ENCODE data around the gene IQSEC1. TPM values are rescaled to one million over a fixed set of nuclear protein-coding genes. Genes with fewer than 3 reads are reported as not detected.

IQSEC1 gene
- total and polyA plus RNA-seq, 2 experiments from 2014 or later = 8.0 to 51.9 TPM

DNA sequence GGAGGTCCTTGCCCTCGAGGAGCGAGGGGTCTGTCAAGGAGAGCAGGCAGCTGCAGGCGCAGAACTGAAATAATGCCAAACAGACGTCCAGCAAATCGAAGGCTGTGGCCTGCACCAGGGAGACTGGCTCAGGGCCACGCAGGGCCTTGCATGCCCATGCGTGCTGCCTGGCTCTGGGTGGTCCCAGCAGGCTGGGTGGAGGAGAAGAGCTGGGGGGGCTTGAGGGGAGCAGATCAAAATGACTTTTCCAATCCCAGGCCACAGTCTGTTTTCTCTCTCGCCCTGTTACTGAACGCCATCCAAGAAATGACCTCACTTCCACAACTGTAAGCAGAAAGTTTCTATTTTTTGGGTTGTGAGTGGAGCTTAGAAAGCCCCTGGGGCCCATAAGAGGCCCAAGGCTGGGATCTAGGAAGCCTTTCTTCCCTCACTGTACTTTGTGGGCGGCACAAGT is 134.9 kb downstream of the IQSEC1 start:
- DNase-seq (ENCODE audit: low spot score) (no peak), ATAC-seq (no peak)
- Histone ChIP-seq H3K27me3 (ENCODE audit: insufficient read depth) (no peaks in the 10 kb centered on the region), H4K20me1 (replicated peaks; ENCODE audit: insufficient read depth) (no peaks in the 10 kb centered on the region; the same call in none of the 2 replicates), H3K36me3 (ENCODE audit: insufficient read depth) (no peaks in the 10 kb centered on the region), H3K27ac (ENCODE audit: low read depth) (no peak overlapping the region), H3K4me2 (no peak overlapping the region), H3K9me2 (ENCODE audit: insufficient read depth) (no peaks in the 10 kb centered on the region), H3K4me3 (no peak overlapping the region), H2AFZ (no peak overlapping the region), H3F3A (replicated peaks; ENCODE audit: low read depth) (no peaks in the 10 kb centered on the region), H3K79me2 (replicated peaks; ENCODE audit: insufficient read depth) (0 out of 2 replicates have a peak, but pooled peaks cover 2% of the 10 kb centered on the region), H3K4me1 (ENCODE audit: insufficient read depth) (no peaks in the 10 kb centered on the region)
- Mint-ChIP-seq H3K4me1 (no peaks in the 10 kb centered on the region), H3K27me3 (ENCODE audit: insufficient read depth, low read depth, poor library complexity) (no peaks in the 10 kb centered on the region), H3K36me3 (ENCODE audit: low read depth) (peaks cover 3% of the 10 kb centered on the region; the same call in 1 of the 3 replicates), H3K9me3 (no peaks in the 10 kb centered on the region), H3K4me3 (no peak overlapping the region), H3K27ac (no peak overlapping the region)
- TF ChIP-seq NANOG (IDR thresholded peaks at IDR 0.05; ENCODE audit: borderline replicate concordance) (no peak), ZNF331 (CRISPR knock-in tag; IDR thresholded peaks at IDR 0.05; ENCODE audit: low read depth) (no peak), EZH2phosphoT487 (IDR thresholded peaks at IDR 0.05; ENCODE audit: unreplicated experiment) (no peak), JUNB (IDR thresholded peaks at IDR 0.05; ENCODE audit: unreplicated experiment) (no peak), POLR2AphosphoS5 (IDR thresholded peaks at IDR 0.05; ENCODE audit: low read depth) (no peak), CREB1 (CRISPR knock-in tag; IDR thresholded peaks at IDR 0.05; ENCODE audit: low read depth) (no peak), EZH2 (IDR thresholded peaks at IDR 0.05; ENCODE audit: low read depth, unreplicated experiment) (no peak), ZNF114 (CRISPR knock-in tag; IDR thresholded peaks at IDR 0.05) (no peak), STAT1 (IDR thresholded peaks at IDR 0.05; ENCODE audit: unreplicated experiment) (no peak)
- TF ChIP-seq, protein P1, sequence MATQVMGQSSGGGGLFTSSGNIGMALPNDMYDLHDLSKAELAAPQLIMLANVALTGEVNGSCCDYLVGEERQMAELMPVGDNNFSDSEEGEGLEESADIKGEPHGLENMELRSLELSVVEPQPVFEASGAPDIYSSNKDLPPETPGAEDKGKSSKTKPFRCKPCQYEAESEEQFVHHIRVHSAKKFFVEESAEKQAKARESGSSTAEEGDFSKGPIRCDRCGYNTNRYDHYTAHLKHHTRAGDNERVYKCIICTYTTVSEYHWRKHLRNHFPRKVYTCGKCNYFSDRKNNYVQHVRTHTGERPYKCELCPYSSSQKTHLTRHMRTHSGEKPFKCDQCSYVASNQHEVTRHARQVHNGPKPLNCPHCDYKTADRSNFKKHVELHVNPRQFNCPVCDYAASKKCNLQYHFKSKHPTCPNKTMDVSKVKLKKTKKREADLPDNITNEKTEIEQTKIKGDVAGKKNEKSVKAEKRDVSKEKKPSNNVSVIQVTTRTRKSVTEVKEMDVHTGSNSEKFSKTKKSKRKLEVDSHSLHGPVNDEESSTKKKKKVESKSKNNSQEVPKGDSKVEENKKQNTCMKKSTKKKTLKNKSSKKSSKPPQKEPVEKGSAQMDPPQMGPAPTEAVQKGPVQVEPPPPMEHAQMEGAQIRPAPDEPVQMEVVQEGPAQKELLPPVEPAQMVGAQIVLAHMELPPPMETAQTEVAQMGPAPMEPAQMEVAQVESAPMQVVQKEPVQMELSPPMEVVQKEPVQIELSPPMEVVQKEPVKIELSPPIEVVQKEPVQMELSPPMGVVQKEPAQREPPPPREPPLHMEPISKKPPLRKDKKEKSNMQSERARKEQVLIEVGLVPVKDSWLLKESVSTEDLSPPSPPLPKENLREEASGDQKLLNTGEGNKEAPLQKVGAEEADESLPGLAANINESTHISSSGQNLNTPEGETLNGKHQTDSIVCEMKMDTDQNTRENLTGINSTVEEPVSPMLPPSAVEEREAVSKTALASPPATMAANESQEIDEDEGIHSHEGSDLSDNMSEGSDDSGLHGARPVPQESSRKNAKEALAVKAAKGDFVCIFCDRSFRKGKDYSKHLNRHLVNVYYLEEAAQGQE (IDR thresholded peaks at IDR 0.05; ENCODE audit: unreplicated experiment) = no peak
- TF ChIP-seq, protein P2, sequence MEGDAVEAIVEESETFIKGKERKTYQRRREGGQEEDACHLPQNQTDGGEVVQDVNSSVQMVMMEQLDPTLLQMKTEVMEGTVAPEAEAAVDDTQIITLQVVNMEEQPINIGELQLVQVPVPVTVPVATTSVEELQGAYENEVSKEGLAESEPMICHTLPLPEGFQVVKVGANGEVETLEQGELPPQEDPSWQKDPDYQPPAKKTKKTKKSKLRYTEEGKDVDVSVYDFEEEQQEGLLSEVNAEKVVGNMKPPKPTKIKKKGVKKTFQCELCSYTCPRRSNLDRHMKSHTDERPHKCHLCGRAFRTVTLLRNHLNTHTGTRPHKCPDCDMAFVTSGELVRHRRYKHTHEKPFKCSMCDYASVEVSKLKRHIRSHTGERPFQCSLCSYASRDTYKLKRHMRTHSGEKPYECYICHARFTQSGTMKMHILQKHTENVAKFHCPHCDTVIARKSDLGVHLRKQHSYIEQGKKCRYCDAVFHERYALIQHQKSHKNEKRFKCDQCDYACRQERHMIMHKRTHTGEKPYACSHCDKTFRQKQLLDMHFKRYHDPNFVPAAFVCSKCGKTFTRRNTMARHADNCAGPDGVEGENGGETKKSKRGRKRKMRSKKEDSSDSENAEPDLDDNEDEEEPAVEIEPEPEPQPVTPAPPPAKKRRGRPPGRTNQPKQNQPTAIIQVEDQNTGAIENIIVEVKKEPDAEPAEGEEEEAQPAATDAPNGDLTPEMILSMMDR (conservative IDR thresholded peaks at IDR 0.05; ENCODE audit: low read depth in 2 of 2) = no peak
- TF ChIP-seq, protein P3, sequence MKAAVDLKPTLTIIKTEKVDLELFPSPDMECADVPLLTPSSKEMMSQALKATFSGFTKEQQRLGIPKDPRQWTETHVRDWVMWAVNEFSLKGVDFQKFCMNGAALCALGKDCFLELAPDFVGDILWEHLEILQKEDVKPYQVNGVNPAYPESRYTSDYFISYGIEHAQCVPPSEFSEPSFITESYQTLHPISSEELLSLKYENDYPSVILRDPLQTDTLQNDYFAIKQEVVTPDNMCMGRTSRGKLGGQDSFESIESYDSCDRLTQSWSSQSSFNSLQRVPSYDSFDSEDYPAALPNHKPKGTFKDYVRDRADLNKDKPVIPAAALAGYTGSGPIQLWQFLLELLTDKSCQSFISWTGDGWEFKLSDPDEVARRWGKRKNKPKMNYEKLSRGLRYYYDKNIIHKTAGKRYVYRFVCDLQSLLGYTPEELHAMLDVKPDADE (IDR thresholded peaks at IDR 0.05) = no peak
- TF ChIP-seq, protein P4, sequence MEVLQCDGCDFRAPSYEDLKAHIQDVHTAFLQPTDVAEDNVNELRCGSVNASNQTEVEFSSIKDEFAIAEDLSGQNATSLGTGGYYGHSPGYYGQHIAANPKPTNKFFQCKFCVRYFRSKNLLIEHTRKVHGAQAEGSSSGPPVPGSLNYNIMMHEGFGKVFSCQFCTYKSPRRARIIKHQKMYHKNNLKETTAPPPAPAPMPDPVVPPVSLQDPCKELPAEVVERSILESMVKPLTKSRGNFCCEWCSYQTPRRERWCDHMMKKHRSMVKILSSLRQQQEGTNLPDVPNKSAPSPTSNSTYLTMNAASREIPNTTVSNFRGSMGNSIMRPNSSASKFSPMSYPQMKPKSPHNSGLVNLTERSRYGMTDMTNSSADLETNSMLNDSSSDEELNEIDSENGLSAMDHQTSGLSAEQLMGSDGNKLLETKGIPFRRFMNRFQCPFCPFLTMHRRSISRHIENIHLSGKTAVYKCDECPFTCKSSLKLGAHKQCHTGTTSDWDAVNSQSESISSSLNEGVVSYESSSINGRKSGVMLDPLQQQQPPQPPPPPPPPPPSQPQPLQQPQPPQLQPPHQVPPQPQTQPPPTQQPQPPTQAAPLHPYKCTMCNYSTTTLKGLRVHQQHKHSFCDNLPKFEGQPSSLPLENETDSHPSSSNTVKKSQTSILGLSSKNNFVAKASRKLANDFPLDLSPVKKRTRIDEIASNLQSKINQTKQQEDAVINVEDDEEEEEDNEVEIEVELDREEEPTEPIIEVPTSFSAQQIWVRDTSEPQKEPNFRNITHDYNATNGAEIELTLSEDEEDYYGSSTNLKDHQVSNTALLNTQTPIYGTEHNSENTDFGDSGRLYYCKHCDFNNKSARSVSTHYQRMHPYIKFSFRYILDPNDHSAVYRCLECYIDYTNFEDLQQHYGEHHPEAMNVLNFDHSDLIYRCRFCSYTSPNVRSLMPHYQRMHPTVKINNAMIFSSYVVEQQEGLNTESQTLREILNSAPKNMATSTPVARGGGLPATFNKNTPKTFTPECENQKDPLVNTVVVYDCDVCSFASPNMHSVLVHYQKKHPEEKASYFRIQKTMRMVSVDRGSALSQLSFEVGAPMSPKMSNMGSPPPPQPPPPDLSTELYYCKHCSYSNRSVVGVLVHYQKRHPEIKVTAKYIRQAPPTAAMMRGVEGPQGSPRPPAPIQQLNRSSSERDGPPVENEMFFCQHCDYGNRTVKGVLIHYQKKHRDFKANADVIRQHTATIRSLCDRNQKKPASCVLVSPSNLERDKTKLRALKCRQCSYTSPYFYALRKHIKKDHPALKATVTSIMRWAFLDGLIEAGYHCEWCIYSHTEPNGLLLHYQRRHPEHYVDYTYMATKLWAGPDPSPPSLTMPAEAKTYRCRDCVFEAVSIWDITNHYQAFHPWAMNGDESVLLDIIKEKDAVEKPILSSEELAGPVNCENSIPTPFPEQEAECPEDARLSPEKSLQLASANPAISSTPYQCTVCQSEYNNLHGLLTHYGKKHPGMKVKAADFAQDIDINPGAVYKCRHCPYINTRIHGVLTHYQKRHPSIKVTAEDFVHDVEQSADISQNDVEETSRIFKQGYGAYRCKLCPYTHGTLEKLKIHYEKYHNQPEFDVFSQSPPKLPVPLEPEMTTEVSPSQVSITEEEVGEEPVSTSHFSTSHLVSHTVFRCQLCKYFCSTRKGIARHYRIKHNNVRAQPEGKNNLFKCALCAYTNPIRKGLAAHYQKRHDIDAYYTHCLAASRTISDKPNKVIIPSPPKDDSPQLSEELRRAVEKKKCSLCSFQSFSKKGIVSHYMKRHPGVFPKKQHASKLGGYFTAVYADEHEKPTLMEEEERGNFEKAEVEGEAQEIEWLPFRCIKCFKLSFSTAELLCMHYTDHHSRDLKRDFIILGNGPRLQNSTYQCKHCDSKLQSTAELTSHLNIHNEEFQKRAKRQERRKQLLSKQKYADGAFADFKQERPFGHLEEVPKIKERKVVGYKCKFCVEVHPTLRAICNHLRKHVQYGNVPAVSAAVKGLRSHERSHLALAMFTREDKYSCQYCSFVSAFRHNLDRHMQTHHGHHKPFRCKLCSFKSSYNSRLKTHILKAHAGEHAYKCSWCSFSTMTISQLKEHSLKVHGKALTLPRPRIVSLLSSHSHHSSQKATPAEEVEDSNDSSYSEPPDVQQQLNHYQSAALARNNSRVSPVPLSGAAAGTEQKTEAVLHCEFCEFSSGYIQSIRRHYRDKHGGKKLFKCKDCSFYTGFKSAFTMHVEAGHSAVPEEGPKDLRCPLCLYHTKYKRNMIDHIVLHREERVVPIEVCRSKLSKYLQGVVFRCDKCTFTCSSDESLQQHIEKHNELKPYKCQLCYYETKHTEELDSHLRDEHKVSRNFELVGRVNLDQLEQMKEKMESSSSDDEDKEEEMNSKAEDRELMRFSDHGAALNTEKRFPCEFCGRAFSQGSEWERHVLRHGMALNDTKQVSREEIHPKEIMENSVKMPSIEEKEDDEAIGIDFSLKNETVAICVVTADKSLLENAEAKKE (CRISPR knock-in tag; IDR thresholded peaks at IDR 0.05) = no peak
